Esophagus muscularis mucosa (tissue), 4 donors: ENCODE measurements around the gene NAPB. TPM values are rescaled to one million over a fixed set of nuclear protein-coding genes. Genes with fewer than 3 reads are reported as not detected.

ENCODE experiments used
- DNase-seq: peaks from one replicate; pipeline ENCODE4 v3.0.0-alpha.2; 2017; ENCODE audit errors: extremely low spot score
- H3K27ac ChIP-seq, 4 donors: fragments of 200-600 bp; sonication (generic); replicated peaks in 1 of 4; 1 replicate in 3 of 4; 2 replicates in 1 of 4; pipeline ENCODE4 v1.5.1; 2016 to 2019; ENCODE audit warnings: mild to moderate bottlenecking in 1 of 4
- H3K27me3 ChIP-seq, 4 donors: fragments of 200-600 bp; sonication (generic); one replicate each; pipeline versions ENCODE4 v1.5.1 to v1.6.0; 2016 to 2019
- H3K36me3 ChIP-seq, 4 donors: fragments of 200-600 bp; sonication (generic); one replicate each; pipeline ENCODE4 v1.5.1; 2016 to 2019
- H3K4me1 ChIP-seq, 4 donors: fragments of 200-600 bp; sonication (generic); one replicate each; pipeline ENCODE4 v1.5.1; 2016 to 2019
- H3K4me3 ChIP-seq, 4 donors: fragments of 200-600 bp; sonication (generic); 1 replicate in 2 of 4; 2 replicates in 2 of 4; pipeline ENCODE4 v1.5.1; 2016 to 2019; ENCODE audit warnings: mild to moderate bottlenecking in 4 of 4, moderate library complexity in 1 of 4
- H3K9me3 ChIP-seq, 4 donors: fragments of 200-600 bp; sonication (generic); 1 replicate in 3 of 4; 2 replicates in 1 of 4; pipeline ENCODE4 v1.5.1; 2016 to 2019
- CTCF ChIP-seq, 3 experiments: fragments of 200-600 bp in 2 of 3; fragments of 450-650 bp in 1 of 3; sonication (generic) in 2 of 3; IDR thresholded peaks; one replicate each; pipeline ENCODE4 v1.5.1; 2017 to 2019; ENCODE audit warnings: antibody characterized with exemption in 3 of 3, mild to moderate bottlenecking in 2 of 3, moderate library complexity in 1 of 3
- EP300 ChIP-seq: sonication (generic); formaldehyde crosslinking; IDR thresholded peaks from one replicate; pipeline ENCODE4 v1.6.1; 2017; ENCODE audit warnings: antibody characterized with exemption
- POLR2A ChIP-seq: fragments of 450-650 bp; IDR thresholded peaks from one replicate; pipeline ENCODE4 v1.6.1; 2017; ENCODE audit warnings: antibody characterized with exemption, moderate library complexity, mild to moderate bottlenecking, low read depth
- POLR2AphosphoS5 ChIP-seq, 2 donors: sonication (generic); formaldehyde crosslinking; IDR thresholded peaks; one replicate each; pipeline ENCODE4 v1.6.1; 2017; ENCODE audit warnings: antibody characterized with exemption in 2 of 2
- WGBS: methylation state at CpG from one replicate; pipeline ENCODE4 v1.1.5; 2018; 5-methylcytosine and 5-hydroxymethylcytosine counted together
- intact Hi-C: fragments of 100-400 bp; cut with DNase I; formaldehyde crosslinking; loops from one replicate; pipeline ENCODE4 v1.15.1; 2023
- total RNA-seq, 4 donors: library from RNA; depleted of rRNA; stranded (reverse); fragments of >200 nt; gene quantifications; one replicate each; pipeline versions ENCODE4 v1.1.0 to v1.2.1, GENCODE V29; 2016

NAPB gene
- total RNA-seq, 4 donors from 2014 or later: 13.7 to 18.7 (median 15.2) TPM

DNA sequence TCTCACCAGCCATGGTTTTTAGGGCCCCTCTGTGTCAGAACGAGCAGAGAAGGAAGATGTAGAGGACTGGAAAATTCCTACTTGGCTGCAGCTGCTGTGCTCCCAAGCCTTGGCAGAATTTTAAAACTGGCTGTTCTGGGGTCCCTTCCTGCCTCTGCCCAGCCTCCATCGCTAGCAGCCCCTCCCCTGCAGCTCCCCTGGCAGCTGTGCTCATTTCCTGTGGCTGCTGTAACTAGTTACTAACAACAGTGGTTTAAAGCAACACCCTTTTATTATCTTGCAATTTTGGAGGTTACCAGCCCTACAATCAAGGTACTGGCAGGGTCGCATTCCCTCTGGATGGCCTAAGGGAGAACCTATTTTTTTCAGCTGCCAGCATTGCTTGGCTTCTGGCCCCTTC lies 35.1 kb upstream of the NAPB start:
- TF ChIP-seq POLR2AphosphoS5 (IDR thresholded peaks at IDR 0.05): no peak
- no peak for TF ChIP-seq POLR2A
- TF ChIP-seq CTCF (IDR thresholded peaks at IDR 0.05): no peak
- TF ChIP-seq EP300: no peak
- Histone ChIP-seq H3K27me3 (peaks cover 0 to 3% (median 0%) of the 10 kb centered on the region in 4 donors), H3K4me3 (no peak overlapping the region), H3K9me3 (no peaks in the 10 kb centered on the region), H3K4me1 (peaks cover 0 to 6% (median 0%) of the 10 kb centered on the region in 4 donors), H3K27ac (no peak overlapping the region), H3K36me3 (no peaks in the 10 kb centered on the region)
- 51% methylated on average over 3 of the region's 3 CpGs for WGBS
- intact Hi-C loops: no loop called here
- DNase-seq: no peak

DNA sequence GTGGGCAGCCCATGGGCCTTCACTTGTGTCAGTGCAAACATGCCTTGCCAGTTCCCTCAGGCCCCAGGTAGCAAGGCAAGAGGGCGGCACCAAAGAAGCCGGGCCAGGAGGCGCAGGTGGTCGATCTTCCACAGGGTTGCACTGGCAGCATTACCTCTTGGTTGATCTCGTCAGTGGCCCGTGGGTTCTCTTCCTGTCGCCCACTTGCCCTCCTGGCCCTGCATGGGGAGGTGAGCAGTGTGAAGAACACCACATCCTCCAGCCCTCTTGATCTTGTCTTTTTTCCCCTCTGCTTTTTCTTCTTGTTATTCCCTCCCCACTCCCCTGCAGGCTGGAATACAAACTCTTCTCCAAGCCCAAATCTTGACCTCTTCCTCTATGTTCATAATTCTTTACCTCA lies 34.4 kb upstream of the NAPB start:
- 87% methylated on average over 7 of the region's 7 CpGs for WGBS
- no peak overlapping the region for H3K27ac ChIP-seq
- peaks cover 0 to 3% (median 0%) of the 10 kb centered on the region in 4 donors for H3K27me3 ChIP-seq
- no peak for TF ChIP-seq CTCF (IDR thresholded peaks at IDR 0.05)
- no peak for TF ChIP-seq POLR2A
- TF ChIP-seq EP300: no peak
- no peak for TF ChIP-seq POLR2AphosphoS5 (IDR thresholded peaks at IDR 0.05)
- H3K36me3 ChIP-seq: no peaks in the 10 kb centered on the region
- DNase-seq: no peak
- no peak overlapping the region for H3K4me3 ChIP-seq
- intact Hi-C loops: no loop called here
- H3K4me1 ChIP-seq: peaks cover 0 to 6% (median 0%) of the 10 kb centered on the region in 4 donors
- H3K9me3 ChIP-seq: no peaks in the 10 kb centered on the region

- intact Hi-C loops: no loop called here
- 93% methylated on average over 1 of the region's 1 CpG for WGBS
These were observed 33.5 kb upstream of the NAPB start for GRCh38 chr20:23454816-23455215.

DNA sequence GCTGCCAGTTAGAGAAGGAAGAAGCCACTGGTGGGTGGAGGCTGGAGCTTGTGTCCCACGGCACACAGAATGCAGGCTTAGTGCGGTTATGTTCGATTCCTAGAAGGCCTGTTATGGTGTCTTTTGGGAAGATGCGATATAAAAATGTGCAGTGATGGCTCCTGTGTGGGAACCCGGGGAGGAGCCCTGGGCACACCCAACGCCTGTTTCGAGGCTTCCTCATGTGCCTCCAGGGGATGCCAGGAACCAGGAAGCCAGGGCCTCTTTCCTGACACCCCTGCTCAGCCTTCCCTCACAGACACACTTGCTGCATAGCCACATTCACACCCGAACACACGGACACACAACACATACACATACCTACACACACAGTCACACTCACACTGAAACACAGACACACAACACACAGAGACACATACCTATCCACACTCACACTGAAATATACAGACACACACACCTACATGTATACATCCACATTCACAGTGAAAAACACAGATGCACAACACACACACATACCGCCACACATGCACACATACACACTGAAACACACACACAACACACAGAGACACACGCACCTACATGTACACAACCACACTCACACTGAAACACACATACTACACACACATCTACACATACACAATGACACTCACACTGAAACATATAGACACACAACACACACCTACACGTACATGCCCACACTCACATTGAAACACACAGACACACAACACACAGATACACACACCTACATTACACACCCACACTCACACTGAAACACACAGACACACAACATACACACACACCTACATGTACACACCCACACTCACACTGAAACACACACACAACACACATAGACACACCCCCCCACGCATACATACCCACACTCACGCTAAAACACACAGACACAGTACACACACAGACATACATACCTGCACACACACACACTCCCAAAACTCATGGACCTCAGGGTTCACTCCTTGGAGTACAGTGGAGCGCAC lies 32.6 kb upstream of the NAPB start:
- H3K27me3 ChIP-seq: peaks cover 0 to 3% (median 0%) of the 10 kb centered on the region in 4 donors
- no peaks in the 10 kb centered on the region for H3K36me3 ChIP-seq
- no peak overlapping the region for H3K27ac ChIP-seq
- 91% methylated on average over 8 of the region's 15 CpGs for WGBS
- DNase-seq: no peak
- H3K4me3 ChIP-seq: no peak overlapping the region
- TF ChIP-seq CTCF (IDR thresholded peaks at IDR 0.05) (no peak), POLR2AphosphoS5 (IDR thresholded peaks at IDR 0.05) (no peak), EP300 (no peak), POLR2A (no peak)
- intact Hi-C loops: no loop called here
- no peaks in the 10 kb centered on the region for H3K4me1 ChIP-seq
- H3K9me3 ChIP-seq: no peaks in the 10 kb centered on the region

More at GRCh38 chr20:23454816-23455215, 33.5 kb upstream of the NAPB start:
- H3K27me3 ChIP-seq: peaks cover 0 to 3% (median 0%) of the 10 kb centered on the region in 4 donors
- H3K4me3 ChIP-seq: no peak overlapping the region
- no peak for DNase-seq
- H3K4me1 ChIP-seq: peaks cover 0 to 3% (median 0%) of the 10 kb centered on the region in 4 donors
- H3K36me3 ChIP-seq: no peaks in the 10 kb centered on the region
- H3K9me3 ChIP-seq: no peaks in the 10 kb centered on the region
- H3K27ac ChIP-seq: no peak overlapping the region
- TF ChIP-seq EP300: no peak
- no peak for TF ChIP-seq POLR2AphosphoS5 (IDR thresholded peaks at IDR 0.05)
- no peak for TF ChIP-seq POLR2A
- TF ChIP-seq CTCF (IDR thresholded peaks at IDR 0.05): no peak
